HEK293T (cell line): Measurements from ENCODE around the gene PIP5K1B.

Source experiments
- CTCF ChIA-PET: fragments of 350-600 bp; formaldehyde crosslinking; extraction: SDS; loops from one replicate; lab custom pipeline; 2021; ENCODE audit warnings: antibody characterized with exemption, inconsistent platforms; lab: Yijun Ruan, JAX
- POLR2A ChIA-PET: fragments of 350-600 bp; formaldehyde crosslinking; extraction: SDS; loops from one replicate; lab custom pipeline; 2020; ENCODE audit warnings: antibody characterized with exemption, inconsistent platforms; lab: Yijun Ruan, JAX
- DNase-seq: peaks from one replicate; pipeline ENCODE4 v3.0.0; 2012; ENCODE audit warnings: mixed read lengths; ENCODE audit errors: extremely low spot score
- ARNT ChIP-seq: fragments of 450-650 bp; IDR thresholded peaks from 2 replicates; pipeline ENCODE4 v1.6.1; 2017; ENCODE audit warnings: mild to moderate bottlenecking
- BHLHE40 ChIP-seq: fragments of 450-650 bp; IDR thresholded peaks from 2 replicates; pipeline ENCODE4 v1.6.1; 2016; ENCODE audit warnings: mild to moderate bottlenecking, moderate library complexity, borderline replicate concordance
- CTBP1 ChIP-seq: fragments of 450-650 bp; IDR thresholded peaks from 2 replicates; pipeline ENCODE4 v1.6.1; 2016; ENCODE audit warnings: borderline replicate concordance
- ELF4 ChIP-seq: fragments of 450-650 bp; IDR thresholded peaks from 2 replicates; pipeline ENCODE4 v1.6.1; 2017; ENCODE audit warnings: antibody characterized with exemption
- FOXA1 ChIP-seq: fragments of 450-650 bp; IDR thresholded peaks from 2 replicates; pipeline ENCODE4 v1.6.1; 2016; ENCODE audit warnings: mild to moderate bottlenecking
- FOXK2 ChIP-seq: fragments of 450-650 bp; IDR thresholded peaks from 2 replicates; pipeline ENCODE4 v1.6.1; 2016; ENCODE audit warnings: mild to moderate bottlenecking
- FOXM1 ChIP-seq: fragments of 450-650 bp; IDR thresholded peaks from 2 replicates; pipeline ENCODE4 v1.6.1; 2017; ENCODE audit warnings: mild to moderate bottlenecking, borderline replicate concordance
- HDGF ChIP-seq: fragments of 450-650 bp; IDR thresholded peaks from 2 replicates; pipeline ENCODE4 v1.6.1; 2017; ENCODE audit warnings: antibody characterized with exemption, borderline replicate concordance
- L3MBTL2 ChIP-seq: fragments of 450-650 bp; conservative IDR thresholded peaks from 2 replicates; pipeline ENCODE4 v1.6.1; 2016; ENCODE audit warnings: mild to moderate bottlenecking
- LEF1 ChIP-seq: fragments of 450-650 bp; IDR thresholded peaks from 2 replicates; pipeline ENCODE4 v1.6.1; 2017; ENCODE audit warnings: mild to moderate bottlenecking, borderline replicate concordance
- NFRKB ChIP-seq: fragments of 450-650 bp; IDR thresholded peaks from 2 replicates; pipeline ENCODE4 v1.6.1; 2016; ENCODE audit warnings: mild to moderate bottlenecking, moderate library complexity
- SP1 ChIP-seq: fragments of 450-650 bp; IDR thresholded peaks from 2 replicates; pipeline ENCODE4 v1.6.1; 2017
- SUZ12 ChIP-seq: fragments of 450-650 bp; IDR thresholded peaks from 2 replicates; pipeline ENCODE4 v1.6.1; 2016; ENCODE audit warnings: mild to moderate bottlenecking
- TARDBP ChIP-seq: fragments of 450-650 bp; IDR thresholded peaks from 2 replicates; pipeline ENCODE4 v1.6.1; 2016
- ZNF384 ChIP-seq: fragments of 450-650 bp; IDR thresholded peaks from 2 replicates; pipeline ENCODE4 v1.6.1; 2016
- TF ChIP-seq, protein P1 (sequence below): fragments of 450-650 bp; IDR thresholded peaks from 2 replicates; pipeline ENCODE4 v1.6.1; 2016

The PIP5K1B gene

DNA sequence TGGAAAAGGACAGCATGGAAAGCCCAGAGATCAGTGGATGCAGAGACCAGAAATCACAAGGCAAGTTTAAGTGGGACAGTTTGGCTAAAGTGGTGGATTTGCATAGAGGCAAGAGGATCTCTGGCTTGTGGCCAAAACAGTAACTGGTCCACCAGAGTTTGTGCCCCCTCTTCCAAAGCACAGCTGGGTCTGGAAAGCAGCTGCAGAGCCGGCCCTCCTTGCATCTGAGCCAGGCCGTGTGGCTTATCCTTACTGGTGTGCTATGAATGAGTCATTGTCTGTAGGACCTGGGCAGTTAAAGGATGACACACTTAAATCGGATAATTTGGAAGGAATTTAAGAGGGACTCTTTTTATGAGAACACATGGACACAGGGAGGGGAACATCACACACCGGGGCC is 146.6 kb downstream of the PIP5K1B start:
- POLR2A ChIA-PET = no interaction called here
- no peak for DNase-seq
- TF ChIP-seq FOXK2 = no peak
- no peak for TF ChIP-seq SUZ12
- TF ChIP-seq SP1 = no peak
- no peak for TF ChIP-seq FOXA1
- TF ChIP-seq, protein P1, sequence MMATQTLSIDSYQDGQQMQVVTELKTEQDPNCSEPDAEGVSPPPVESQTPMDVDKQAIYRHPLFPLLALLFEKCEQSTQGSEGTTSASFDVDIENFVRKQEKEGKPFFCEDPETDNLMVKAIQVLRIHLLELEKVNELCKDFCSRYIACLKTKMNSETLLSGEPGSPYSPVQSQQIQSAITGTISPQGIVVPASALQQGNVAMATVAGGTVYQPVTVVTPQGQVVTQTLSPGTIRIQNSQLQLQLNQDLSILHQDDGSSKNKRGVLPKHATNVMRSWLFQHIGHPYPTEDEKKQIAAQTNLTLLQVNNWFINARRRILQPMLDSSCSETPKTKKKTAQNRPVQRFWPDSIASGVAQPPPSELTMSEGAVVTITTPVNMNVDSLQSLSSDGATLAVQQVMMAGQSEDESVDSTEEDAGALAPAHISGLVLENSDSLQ = no peak
- TF ChIP-seq BHLHE40 = no peak
- TF ChIP-seq ARNT = no peak
- TF ChIP-seq NFRKB = no peak
- TF ChIP-seq HDGF = no peak
- TF ChIP-seq TARDBP = no peak
- TF ChIP-seq CTBP1 = no peak
- TF ChIP-seq ELF4 = no peak
- no peak for TF ChIP-seq FOXM1
- CTCF ChIA-PET = no interaction called here

DNA sequence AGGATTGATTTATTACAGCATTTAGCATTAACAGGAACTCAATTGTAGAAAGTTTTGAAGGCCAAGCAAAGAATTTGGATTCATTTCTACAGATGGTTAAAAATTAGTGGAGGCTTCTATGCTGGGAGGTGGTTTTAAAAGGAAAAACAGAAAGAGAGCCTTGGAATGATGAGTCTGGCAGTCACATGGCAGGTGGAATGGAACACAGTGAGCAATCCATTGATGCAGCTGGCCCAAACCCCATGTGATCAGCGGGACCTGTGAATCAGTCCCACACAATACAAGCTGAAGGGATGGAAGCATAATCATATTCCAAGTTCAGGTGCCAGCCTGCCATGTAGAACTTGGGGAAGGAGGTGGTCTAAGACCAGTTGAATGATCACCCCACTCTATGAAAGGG is 147.9 kb downstream of the PIP5K1B start:
- POLR2A ChIA-PET = no interaction called here
- no peak for DNase-seq
- CTCF ChIA-PET = no interaction called here
- no peak for TF ChIP-seq FOXK2
- TF ChIP-seq FOXM1 = no peak
- TF ChIP-seq HDGF = no peak
- no peak for TF ChIP-seq NFRKB
- TF ChIP-seq SP1 = no peak
- TF ChIP-seq FOXA1 = no peak
- TF ChIP-seq BHLHE40 = no peak
- no peak for TF ChIP-seq CTBP1
- TF ChIP-seq, protein P1 = no peak
- TF ChIP-seq L3MBTL2 = no peak
- no peak for TF ChIP-seq SUZ12
- TF ChIP-seq LEF1 = no peak
- no peak for TF ChIP-seq TARDBP

DNA sequence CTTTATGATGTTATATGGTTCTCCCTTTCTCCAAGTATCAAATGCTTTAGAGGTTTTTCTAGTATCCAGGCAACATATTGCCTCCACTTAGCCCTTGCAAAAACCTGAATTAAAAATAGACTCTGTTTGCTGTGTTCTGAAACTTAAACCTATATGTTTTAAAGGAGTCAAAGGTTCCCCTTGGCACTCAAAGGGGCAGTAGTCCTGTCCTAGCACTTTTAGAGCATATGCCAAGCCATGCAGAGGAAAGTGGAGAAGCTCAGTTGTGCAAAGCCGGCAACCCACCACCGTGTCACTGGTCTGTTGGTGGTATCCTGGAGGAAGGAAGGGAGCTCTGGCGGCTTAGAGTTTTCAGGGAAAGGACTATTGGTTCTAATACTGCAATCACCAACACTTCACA is 154.3 kb downstream of the PIP5K1B start:
- ChIA-PET CTCF (no interaction called here), POLR2A (no interaction called here)

GRCh38 chr9:68860419-68860818 is 155.4 kb downstream of the PIP5K1B start:
- no peak for DNase-seq
- ChIA-PET POLR2A (no interaction called here), CTCF (no interaction called here)
- no peak for TF ChIP-seq FOXM1
- TF ChIP-seq HDGF = no peak
- no peak for TF ChIP-seq NFRKB
- no peak for TF ChIP-seq CTBP1
- TF ChIP-seq BHLHE40 = no peak
- no peak for TF ChIP-seq LEF1
- TF ChIP-seq TARDBP = no peak
- no peak for TF ChIP-seq SUZ12
- TF ChIP-seq L3MBTL2 = no peak
- TF ChIP-seq ARNT = no peak
- no peak for TF ChIP-seq SP1
- TF ChIP-seq FOXA1 = no peak
- TF ChIP-seq, protein P1 = no peak
- TF ChIP-seq FOXK2 = no peak
- no peak for TF ChIP-seq ZNF384
- TF ChIP-seq ELF4 = no peak

More for the DNA sequence above, 154.3 kb downstream of the PIP5K1B start:
- TF ChIP-seq TARDBP (no peak), LEF1 (no peak), CTBP1 (no peak), FOXK2 (no peak), FOXA1 (no peak), HDGF (no peak), ARNT (no peak), L3MBTL2 (no peak), SP1 (no peak), NFRKB (no peak), BHLHE40 (no peak), FOXM1 (no peak), ZNF384 (no peak), SUZ12 (no peak), ELF4 (no peak)
- TF ChIP-seq, protein P1 = no peak
- no peak for DNase-seq

- ChIA-PET CTCF (no interaction called here), POLR2A (no interaction called here)
- TF ChIP-seq FOXM1 (no peak), TARDBP (no peak), SUZ12 (no peak), FOXA1 (no peak), SP1 (no peak), NFRKB (no peak), LEF1 (no peak), ZNF384 (no peak), HDGF (no peak), CTBP1 (no peak), L3MBTL2 (no peak), ELF4 (no peak), FOXK2 (no peak)
- TF ChIP-seq, protein P1 = no peak
- DNase-seq = no peak
These were observed 156.4 kb downstream of the PIP5K1B start for GRCh38 chr9:68861436-68861835.
